Head of caudate nucleus (tissue), 42 donors: ENCODE data around the gene RALB.

Source experiments
- DNase-seq, 42 donors: peaks; one replicate each; pipeline versions ENCODE4 v3.0.0 to v3.0.0-alpha.2; 2020 to 2021; ENCODE audit warnings: mixed read lengths in 7 of 42
- intact Hi-C: fragments of 100-400 bp; cut with DNase I; formaldehyde crosslinking; loops from one replicate; pipeline ENCODE4 v1.15.0; 2022

The RALB gene, protein sequence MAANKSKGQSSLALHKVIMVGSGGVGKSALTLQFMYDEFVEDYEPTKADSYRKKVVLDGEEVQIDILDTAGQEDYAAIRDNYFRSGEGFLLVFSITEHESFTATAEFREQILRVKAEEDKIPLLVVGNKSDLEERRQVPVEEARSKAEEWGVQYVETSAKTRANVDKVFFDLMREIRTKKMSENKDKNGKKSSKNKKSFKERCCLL

GRCh38 chr2:120252225-120253020 is at the start of gene RALB:
RALB (plus strand) TSS chr2:120252852; CDS start chr2:120278665, 25,813 bp downstream.
- peak; percentile 98 to 100 (median 100) for DNase-seq
- intact Hi-C loops: loop anchor here (1.0 kb wide), 1 partner anchor 29 kb away; the partner anchor contains the start of gene TMEM185B

GRCh38 chr2:120203251-120204021 is 49.2 kb upstream of the RALB start:
- DNase-seq: peak in 1 of 42 donors; percentile 19

DNA sequence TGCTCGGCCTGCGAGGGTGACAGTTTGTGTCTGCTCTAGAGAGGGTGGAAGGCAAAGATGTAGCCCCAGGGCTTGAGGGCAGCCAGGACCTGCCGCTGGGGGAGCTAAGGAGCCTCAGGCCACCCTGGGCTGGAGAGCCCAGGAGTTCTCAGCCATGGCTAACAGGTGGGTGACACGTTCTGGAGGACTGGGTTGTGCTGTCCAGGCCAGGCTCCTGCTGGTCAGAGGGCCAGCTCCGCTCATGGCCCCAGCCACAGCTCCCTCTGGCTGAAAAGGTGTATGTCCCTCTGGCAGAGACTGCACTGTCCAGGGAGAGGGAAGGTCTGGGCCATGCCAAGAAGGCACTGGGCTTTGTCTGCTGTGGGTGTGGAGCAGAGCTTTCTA is 48.6 kb upstream of the RALB start:
- intact Hi-C loops: no loop called here
- no peak for DNase-seq

More at GRCh38 chr2:120203251-120204021, 49.2 kb upstream of the RALB start:
- intact Hi-C loops: no loop called here

GRCh38 chr2:120204417-120204816 is 48.2 kb upstream of the RALB start:
- intact Hi-C loops: no loop called here
- peak in 1 of 42 donors; percentile 18 for DNase-seq

- intact Hi-C loops: no loop called here
These were observed 47.5 kb upstream of the RALB start for GRCh38 chr2:120204945-120205670.

GRCh38 chr2:120206022-120206581 is 46.5 kb upstream of the RALB start:
- intact Hi-C loops: no loop called here
- DNase-seq: peak in 9 of 42 donors; percentile 24 to 63 (median 36)

More at GRCh38 chr2:120204945-120205670, 47.5 kb upstream of the RALB start:
- DNase-seq: peak in 1 of 42 donors; percentile 30

DNA sequence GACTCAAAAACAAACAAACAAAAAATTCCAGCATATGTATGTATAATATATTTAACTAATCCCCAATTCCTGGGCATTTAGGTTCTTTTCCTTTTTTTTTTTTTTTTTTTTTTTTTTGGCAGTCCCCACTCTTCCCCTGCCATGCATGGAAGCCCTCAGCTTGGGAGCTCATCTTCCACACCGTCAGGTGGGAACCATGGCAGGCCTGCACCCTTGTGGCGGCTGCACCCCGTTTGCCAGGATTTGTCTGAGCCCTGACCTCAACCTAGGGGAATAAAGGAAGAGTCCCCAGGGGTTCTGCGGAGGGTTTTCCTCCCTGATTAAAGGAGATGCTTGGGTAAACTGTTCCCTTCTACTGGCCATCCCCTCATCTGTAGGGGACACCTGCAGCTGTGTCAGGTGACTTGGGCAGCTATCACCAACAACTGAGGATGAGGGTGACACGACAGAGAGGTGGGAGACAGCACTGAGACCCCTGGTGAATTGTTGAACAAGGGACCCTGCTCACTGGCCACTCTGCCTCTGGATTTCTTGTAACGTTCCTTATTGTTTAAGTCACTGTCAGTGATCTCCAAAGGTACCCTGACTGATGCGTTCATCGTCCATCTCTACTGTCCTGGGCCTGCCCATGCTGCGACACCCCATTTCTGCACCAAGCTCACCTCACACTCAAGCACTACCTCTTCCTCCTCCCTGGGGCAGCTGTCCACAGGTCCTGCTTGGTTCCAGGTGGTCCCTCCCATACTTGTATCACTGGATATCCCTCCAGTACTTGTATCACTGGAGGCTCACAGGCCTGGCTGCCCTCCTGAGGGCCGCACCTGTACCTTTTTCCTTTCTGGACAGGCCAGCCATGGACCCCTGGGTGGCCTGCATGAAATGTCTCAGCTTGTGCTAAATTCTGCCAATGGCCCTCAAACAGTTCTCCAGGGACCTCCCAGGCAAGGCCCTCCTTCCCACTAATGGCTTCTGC is 44.0 kb upstream of the RALB start:
- peak in 1 of 42 donors; percentile 29 for DNase-seq
- intact Hi-C loops: no loop called here

DNA sequence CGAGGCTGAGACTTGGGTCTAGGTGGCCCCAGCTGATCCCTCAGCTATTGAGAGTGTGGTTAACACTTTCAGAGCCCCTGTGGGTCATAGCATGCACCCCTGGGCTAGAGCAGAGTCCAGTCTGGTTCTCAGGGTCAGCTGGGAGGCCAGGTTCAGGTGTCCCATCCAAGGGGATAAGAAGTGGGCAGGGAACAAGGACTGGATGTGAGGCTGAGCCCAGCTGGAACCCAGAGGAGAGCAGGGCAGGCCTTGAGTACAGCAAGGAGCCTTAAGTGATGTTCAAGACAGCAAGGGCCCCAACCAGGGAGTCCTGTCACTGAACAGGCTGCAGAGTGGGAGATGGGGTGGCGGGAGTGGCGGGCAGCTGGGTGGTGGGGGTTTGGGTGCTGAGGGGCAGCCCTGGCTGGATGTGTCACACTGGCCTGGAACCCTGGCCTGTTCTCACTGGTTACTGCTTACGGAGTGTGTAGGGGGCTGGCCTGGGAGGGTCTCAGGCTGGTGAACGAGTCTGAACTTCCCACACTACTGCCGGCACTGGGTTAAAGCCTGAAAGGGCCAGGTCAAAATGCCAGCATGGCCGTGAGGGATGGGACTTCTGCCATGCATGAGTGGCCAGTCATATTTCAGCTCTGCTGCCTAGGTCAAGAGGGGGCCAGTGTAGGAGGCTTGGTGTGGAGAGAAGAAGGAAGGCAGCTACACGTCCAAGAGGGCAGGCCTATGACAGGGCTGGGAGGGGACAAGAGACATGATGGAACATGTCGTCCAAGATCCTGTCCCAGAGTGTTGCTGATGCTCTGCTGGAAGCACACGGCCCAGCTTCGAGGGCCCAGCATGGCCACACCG is 43.0 kb upstream of the RALB start:
- no peak for DNase-seq
- intact Hi-C loops: no loop called here

- intact Hi-C loops: no loop called here
- DNase-seq: no peak
These were observed 42.4 kb upstream of the RALB start for GRCh38 chr2:120210270-120210693.

GRCh38 chr2:120218181-120218580 is 34.5 kb upstream of the RALB start:
- DNase-seq: peak in 6 of 42 donors; percentile 1 to 31 (median 7)
- intact Hi-C loops: no loop called here

DNA sequence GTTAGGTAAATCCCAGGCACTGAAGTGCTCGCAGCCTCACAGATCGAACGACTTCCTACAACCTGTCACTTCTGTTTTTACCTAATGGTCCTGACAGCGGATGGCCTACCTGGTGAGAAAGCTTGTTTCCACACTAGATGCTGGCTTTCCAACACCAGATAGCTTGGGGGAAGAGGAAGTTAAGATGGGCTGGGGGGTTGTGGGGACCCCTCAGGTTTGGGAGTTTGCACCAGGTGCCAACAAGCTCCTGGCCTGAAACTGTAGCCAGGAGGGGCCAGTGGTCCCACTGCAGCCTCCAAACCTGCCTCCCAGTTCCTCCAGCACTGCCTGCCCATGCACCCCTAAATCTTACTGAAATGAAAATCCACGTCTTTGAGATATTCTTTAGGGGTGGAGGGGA is 33.4 kb upstream of the RALB start:
- intact Hi-C loops: no loop called here
- DNase-seq: peak in 4 of 42 donors; percentile 6 to 16 (median 10)

DNA sequence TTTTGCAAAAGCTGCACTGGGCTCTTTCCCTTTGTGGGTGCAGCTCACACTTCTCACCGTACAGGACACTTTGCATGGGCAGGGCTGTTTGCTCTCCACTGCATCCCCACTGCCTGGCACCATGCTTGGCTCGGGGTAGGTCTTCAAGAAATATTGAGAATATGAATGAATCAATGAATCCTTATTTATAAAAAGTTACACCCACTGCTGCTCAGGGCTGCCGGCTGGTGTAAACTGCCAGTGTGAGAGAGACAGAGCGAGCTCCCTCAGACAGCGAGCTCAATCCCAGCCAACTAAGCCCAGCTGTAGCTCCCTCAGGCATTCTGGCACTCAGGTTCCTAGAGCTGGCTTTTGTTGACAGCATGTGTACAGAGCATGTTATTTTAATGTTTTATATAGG is 32.9 kb upstream of the RALB start:
- peak in 4 of 42 donors; percentile 9 to 36 (median 15) for DNase-seq
- intact Hi-C loops: loop anchor here (10.0 kb wide), 1 partner anchor 95 kb away; no protein-coding TSS in a partner anchor

- DNase-seq: peak in 4 of 42 donors; percentile 3 to 27 (median 7)
- intact Hi-C loops: loop anchor here (10.0 kb wide), 1 partner anchor 94 kb away; no protein-coding TSS in a partner anchor
These were observed 31.9 kb upstream of the RALB start for GRCh38 chr2:120220756-120221155.

DNA sequence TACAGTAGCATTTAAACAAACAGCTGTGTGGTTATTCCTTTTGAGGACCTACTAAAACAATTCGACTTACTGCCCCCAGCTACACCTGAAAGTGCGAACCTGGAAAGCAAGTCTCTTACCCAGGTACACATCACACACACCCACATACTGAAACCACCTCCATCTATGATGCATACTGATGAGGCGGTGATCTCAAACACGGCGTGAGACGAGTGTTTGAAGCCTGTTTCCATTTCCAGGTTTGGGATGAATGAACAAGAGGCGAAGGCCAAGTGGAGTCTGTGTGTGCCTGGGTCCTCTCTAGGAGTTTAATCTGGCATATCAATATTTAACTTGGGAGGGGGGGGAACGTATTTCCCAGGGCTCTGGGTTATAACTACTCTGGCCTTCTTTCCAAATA is 31.0 kb upstream of the RALB start:
- intact Hi-C loops: loop anchor here (10.0 kb wide), 1 partner anchor 93 kb away; no protein-coding TSS in a partner anchor
- DNase-seq: peak in 10 of 42 donors; percentile 6 to 35 (median 17)

DNA sequence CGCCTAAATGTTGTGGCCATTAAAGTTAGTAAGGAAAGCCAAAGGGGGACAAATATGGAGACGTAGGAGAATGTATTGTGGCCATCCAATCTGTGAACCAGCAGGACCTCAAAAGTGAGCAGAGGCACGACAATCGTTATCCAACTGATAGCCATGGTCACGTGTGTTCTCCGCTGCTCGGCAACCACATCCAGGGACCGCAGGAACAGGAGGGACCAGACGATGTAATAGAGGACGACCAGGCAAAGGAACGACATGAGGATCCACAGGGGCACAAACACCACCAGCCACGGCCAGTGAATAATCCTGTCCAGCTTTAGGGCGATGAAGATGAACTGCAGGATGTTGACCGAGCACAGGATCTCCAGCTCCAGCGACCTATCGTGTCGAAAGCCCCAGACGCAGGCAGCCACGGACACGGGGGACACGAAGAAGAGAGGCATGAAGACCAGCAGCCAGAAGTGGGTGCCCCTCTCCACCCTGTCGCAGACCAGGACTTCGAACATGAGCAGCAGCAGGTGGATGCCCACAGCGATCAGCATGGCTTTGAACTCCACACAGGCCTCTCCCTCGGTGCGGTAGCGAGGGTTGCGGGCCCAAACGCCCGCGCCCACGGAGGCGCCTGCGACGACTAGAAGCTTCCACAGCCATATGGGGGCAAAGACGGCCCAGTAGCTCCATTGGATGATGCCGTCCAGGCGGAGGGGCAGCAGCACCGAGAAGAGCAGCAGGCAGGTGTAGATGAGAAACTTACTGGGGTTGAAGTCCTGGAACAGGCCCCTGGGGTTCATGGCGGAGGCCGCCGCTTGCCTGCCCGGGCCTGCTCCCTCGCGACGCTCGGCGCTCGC is 30.2 kb upstream of the RALB start:
- peak in 6 of 42 donors; percentile 7 to 45 (median 21) for DNase-seq
- intact Hi-C loops: loop anchor here (1.0 to 10.0 kb wide), 2 partner anchors 30 to 92 kb away; partner anchors contain the start of gene RALB
